Measurements from ENCODE around the gene KRTAP29-1. TPM values are rescaled to one million over a fixed set of nuclear protein-coding genes. Genes with fewer than 3 reads are reported as not detected.

The KRTAP29-1 gene
- polyA plus RNA-seq, 4 donors, result not detected

DNA sequence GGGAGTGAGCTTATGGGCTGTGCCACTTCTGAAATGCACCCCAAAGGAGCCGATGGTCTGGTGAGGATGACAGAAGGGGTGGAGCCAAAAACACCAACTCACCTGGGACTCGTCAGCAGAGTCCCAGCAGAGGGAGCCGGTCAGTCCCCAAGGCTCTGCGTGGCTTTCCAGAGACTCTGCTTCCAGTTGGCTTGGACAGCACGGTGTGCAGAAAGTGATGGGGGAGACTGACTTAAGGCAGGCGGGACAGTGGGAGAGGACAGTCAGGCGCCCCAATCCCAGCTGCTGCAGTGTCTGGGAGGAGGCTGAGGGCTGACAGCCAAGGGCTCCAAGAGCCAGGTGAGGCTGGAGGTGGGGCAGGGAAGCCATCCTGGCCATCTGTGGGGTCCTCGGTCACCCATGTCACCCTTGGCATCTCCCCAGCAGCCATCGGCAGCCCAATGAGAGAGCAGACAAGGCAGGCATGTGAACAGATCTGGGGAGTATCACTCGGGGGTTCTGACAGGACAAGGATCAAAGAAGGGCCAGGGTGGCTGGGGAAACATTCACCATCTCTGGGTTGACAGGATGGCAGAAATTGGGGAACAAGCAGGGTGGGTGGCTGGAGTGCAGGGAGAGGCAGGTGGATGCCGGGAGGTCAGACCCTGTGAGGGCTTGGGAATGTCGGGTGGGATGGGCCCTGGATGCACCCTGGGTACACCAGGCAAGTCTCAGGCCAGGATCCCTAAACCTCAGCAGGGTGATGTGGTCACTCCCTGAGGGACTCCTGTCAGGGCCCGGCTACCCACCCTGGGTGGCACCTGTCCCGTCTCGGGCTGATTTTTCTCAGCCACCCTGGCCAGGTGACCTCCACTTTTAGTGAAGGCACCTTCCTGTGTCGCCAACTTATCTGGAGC is 21.8 kb upstream of the KRTAP29-1 start:
- Histone ChIP-seq H3K27ac (ENCODE audit: low read depth in 1 of 3, low read length in 2 of 3) (no peak overlapping the region), H3K36me3 (ENCODE audit: control insufficient read depth in 3 of 3, insufficient read depth in 2 of 3, low read depth in 1 of 3, low read length in 3 of 3) (no peaks in the 10 kb centered on the region), H3K4me3 (ENCODE audit: low read depth in 1 of 3, low read length in 3 of 3) (no peak overlapping the region), H3K9me3 (ENCODE audit: control insufficient read depth in 2 of 2, insufficient read depth in 1 of 2, low read depth in 1 of 2, low read length in 1 of 2) (no peaks in the 10 kb centered on the region), H3K4me1 (ENCODE audit: control insufficient read depth in 3 of 3, insufficient read depth in 2 of 3, low read depth in 1 of 3, low read length in 2 of 3) (no peaks in the 10 kb centered on the region), H3K27me3 (ENCODE audit: control insufficient read depth in 3 of 3, insufficient read depth in 3 of 3, low read length in 3 of 3) (no peaks in the 10 kb centered on the region)
- WGBS, 3 donors, result 49 to 64% (median 51%) methylated on average over 16 of the region's 16 CpGs
- peak; percentile 25 to 54 for DNase-seq
- no peak for FAIRE-seq

DNA sequence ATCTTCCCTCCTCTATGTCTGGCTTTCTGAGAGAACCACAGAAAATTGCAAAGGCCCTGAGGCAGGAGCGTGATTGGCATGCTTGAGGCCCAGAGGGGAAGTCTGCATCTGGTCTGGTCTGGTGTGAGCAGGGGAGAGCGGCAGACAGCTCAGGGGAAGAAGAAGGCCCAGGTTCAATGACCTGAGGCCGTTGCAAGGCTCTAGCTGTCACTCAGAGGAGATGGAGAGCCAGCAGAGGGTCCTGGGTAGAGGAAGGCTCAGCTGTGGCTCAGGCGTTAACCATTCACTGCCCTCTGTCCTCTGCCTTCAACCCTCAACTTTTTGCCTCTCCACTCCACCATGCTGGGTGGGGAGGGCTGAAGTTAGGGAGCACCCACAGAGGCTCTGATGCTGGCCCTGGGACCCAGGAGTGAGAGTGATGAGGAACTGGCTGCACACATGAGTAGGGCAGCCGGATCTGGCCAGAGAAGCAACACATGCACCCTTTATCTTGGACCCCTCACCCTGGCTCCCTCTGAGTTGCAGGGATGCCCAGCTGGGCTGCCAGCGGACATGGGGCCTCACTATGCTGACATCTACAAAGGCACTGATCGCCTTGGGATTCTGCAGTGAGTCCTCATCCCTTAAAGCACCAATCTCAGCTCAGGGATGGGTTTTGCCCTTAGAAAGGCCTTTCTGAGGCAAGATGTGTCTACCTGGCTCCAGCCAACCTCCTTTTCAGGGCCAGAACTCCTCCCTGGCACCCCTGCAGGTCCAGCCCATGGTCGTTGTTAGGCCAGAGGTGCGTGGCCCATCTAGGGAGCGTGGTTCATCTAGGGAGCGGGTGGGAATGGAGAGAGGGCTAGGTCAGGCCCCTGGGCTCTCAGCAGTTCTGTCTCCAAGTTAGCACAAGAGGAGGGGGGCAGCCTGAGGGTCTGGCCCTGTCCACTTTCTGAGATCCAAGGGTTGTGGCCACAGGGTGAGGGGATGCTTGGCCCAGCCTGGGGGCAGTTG is 20.5 kb upstream of the KRTAP29-1 start:
- Histone ChIP-seq H3K36me3 (ENCODE audit: control insufficient read depth in 3 of 3, insufficient read depth in 2 of 3, low read depth in 1 of 3, low read length in 3 of 3) (no peaks in the 10 kb centered on the region), H3K27me3 (ENCODE audit: control insufficient read depth in 3 of 3, insufficient read depth in 3 of 3, low read length in 3 of 3) (no peaks in the 10 kb centered on the region), H3K4me3 (ENCODE audit: low read depth in 1 of 3, low read length in 3 of 3) (no peak overlapping the region), H3K27ac (ENCODE audit: low read depth in 1 of 3, low read length in 2 of 3) (no peak overlapping the region), H3K4me1 (ENCODE audit: control insufficient read depth in 3 of 3, insufficient read depth in 2 of 3, low read depth in 1 of 3, low read length in 2 of 3) (no peaks in the 10 kb centered on the region), H3K9me3 (ENCODE audit: control insufficient read depth in 2 of 2, insufficient read depth in 1 of 2, low read depth in 1 of 2, low read length in 1 of 2) (no peaks in the 10 kb centered on the region)
- 85 to 88% (median 88%) methylated on average over 11 of the region's 11 CpGs for WGBS, 3 donors
- no peak for DNase-seq
- no peak for FAIRE-seq

DNA sequence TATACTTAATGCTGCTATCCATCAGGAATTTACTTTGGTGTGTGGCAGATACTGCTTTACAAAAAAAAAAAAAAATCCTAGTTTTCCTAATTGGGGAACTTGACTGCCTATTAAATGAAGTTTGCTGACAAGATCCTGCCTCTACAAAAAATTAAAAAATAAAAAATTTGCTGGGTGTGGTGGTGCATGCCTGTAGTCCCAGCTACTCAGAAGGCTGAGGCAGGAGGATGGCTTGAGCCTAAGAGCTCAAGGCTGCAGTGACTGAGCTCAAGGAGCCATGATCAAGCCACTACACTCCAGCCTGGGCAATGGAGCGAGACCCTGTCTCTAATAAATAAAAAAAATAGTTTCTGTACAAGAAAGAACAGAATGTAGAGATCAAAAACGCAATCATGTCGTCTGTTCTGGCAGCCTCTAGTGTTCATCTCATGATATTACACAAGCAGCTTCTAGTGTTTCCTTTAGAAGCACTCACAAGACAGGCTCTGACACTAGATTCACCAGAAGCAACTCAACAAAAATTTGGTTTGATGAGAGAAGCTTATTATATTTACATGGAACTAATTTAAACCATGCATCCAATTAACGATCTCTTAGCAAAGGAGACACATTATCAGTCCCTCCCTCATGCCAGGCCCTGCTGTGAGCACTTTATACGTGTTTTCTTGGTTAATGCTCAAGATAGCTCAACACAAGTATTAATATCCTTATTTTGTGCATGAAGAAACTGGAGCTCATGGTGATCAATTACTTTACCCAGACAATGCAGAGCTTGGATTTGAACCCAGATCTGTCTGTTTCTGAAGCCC is 19.6 kb upstream of the KRTAP29-1 start:
- Histone ChIP-seq H3K4me3 (ENCODE audit: low read depth in 1 of 3, low read length in 3 of 3) (no peak overlapping the region), H3K36me3 (ENCODE audit: control insufficient read depth in 3 of 3, insufficient read depth in 2 of 3, low read depth in 1 of 3, low read length in 3 of 3) (no peaks in the 10 kb centered on the region), H3K9me3 (ENCODE audit: control insufficient read depth in 2 of 2, insufficient read depth in 1 of 2, low read depth in 1 of 2, low read length in 1 of 2) (no peaks in the 10 kb centered on the region), H3K27me3 (ENCODE audit: control insufficient read depth in 3 of 3, insufficient read depth in 3 of 3, low read length in 3 of 3) (no peaks in the 10 kb centered on the region), H3K4me1 (ENCODE audit: control insufficient read depth in 3 of 3, insufficient read depth in 2 of 3, low read depth in 1 of 3, low read length in 2 of 3) (no peaks in the 10 kb centered on the region), H3K27ac (ENCODE audit: low read depth in 1 of 3, low read length in 2 of 3) (no peak overlapping the region)
- DNase-seq (peak; percentile 45 to 54), FAIRE-seq (no peak)
- WGBS, 3 donors, result 30 to 35% (median 31%) methylated on average over 5 of the region's 5 CpGs

DNA sequence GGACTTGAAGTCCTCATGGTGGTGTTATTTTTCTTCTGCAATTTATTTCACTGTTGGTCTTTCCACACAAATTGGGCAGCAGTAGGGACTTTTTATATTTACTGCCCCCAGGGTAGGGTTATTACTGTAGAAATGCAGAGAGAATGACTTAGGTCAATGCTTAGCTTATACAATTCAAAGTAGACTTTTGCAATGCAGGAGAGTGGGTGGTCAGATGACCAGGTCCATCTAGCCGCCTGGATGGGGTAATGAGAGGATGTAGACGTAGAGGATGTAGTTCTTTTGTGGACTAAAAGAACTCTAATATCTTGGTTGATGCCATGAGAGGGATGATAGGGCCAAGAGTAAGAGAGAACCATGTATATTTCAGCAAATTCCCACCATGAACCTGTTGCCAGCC is 15.6 kb upstream of the KRTAP29-1 start:
- Histone ChIP-seq H3K27ac (ENCODE audit: low read depth in 1 of 3, low read length in 2 of 3) (no peak overlapping the region), H3K4me1 (ENCODE audit: control insufficient read depth in 3 of 3, insufficient read depth in 2 of 3, low read depth in 1 of 3, low read length in 2 of 3) (no peaks in the 10 kb centered on the region), H3K36me3 (ENCODE audit: control insufficient read depth in 3 of 3, insufficient read depth in 2 of 3, low read depth in 1 of 3, low read length in 3 of 3) (no peaks in the 10 kb centered on the region), H3K9me3 (ENCODE audit: control insufficient read depth in 2 of 2, insufficient read depth in 1 of 2, low read depth in 1 of 2, low read length in 1 of 2) (no peaks in the 10 kb centered on the region), H3K4me3 (ENCODE audit: low read depth in 1 of 3, low read length in 3 of 3) (no peak overlapping the region), H3K27me3 (ENCODE audit: control insufficient read depth in 3 of 3, insufficient read depth in 3 of 3, low read length in 3 of 3) (peaks cover 0 to 5% (median 2%) of the 10 kb centered on the region in 3 donors)
- FAIRE-seq (no peak), DNase-seq (no peak)
- 48 to 84% (median 49%) methylated on average over 2 of the region's 2 CpGs for WGBS, 3 donors

GRCh38 chr17:41315814-41316445 is 13.3 kb upstream of the KRTAP29-1 start:
- no peak for FAIRE-seq
- 71 to 75% (median 74%) methylated on average over 17 of the region's 17 CpGs for WGBS, 3 donors
- H3K27ac ChIP-seq (ENCODE audit: low read depth in 1 of 3, low read length in 2 of 3), result no peak overlapping the region

DNA sequence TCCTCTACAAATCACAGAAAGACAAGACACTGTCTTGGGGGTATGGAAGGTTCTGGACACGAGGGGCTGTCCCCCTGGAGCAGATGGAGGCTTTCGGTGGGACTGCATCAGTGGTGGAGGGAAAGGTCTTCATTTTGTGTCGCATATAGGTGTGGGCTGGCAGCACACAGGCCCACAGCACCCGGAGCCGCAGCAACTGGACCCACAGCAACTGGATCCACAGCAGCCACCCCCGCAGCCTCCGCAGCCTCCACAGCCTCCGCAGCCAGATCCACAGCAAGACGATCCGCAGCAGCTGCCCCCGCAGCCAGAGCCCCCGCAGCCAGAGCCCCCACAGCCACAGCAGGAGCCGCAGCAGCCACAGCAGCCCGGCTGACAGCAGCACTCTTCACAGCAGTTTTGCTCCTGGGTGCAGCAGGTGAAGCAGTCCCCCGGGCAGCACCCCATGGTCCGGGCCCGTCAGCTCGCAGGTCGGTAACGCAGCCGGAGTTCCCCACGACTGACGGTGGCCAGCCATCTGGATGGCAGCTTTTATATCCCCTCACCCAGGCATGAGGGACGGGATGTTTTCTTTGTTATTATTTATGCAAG is 12.6 kb upstream of the KRTAP29-1 start, which contains the start of gene KRTAP17-1:
TSS of gene KRTAP17-1 (minus strand) at position 507 of the 591 bp plus-strand sequence. CDS start at position 447, 60 bp downstream.
- FAIRE-seq, result no peak

More at GRCh38 chr17:41315814-41316445, 13.3 kb upstream of the KRTAP29-1 start:
- H3K36me3 ChIP-seq (ENCODE audit: control insufficient read depth in 3 of 3, insufficient read depth in 2 of 3, low read depth in 1 of 3, low read length in 3 of 3), result no peaks in the 10 kb centered on the region
- no peak for DNase-seq
- H3K4me1 ChIP-seq (ENCODE audit: control insufficient read depth in 3 of 3, insufficient read depth in 2 of 3, low read depth in 1 of 3, low read length in 2 of 3), result no peaks in the 10 kb centered on the region
- H3K27me3 ChIP-seq (ENCODE audit: control insufficient read depth in 3 of 3, insufficient read depth in 3 of 3, low read length in 3 of 3), result peaks cover 0 to 11% (median 5%) of the 10 kb centered on the region in 3 donors
- no peak overlapping the region for H3K4me3 ChIP-seq (ENCODE audit: low read depth in 1 of 3, low read length in 3 of 3)
- no peaks in the 10 kb centered on the region for H3K9me3 ChIP-seq (ENCODE audit: control insufficient read depth in 2 of 2, insufficient read depth in 1 of 2, low read depth in 1 of 2, low read length in 1 of 2)

DNA sequence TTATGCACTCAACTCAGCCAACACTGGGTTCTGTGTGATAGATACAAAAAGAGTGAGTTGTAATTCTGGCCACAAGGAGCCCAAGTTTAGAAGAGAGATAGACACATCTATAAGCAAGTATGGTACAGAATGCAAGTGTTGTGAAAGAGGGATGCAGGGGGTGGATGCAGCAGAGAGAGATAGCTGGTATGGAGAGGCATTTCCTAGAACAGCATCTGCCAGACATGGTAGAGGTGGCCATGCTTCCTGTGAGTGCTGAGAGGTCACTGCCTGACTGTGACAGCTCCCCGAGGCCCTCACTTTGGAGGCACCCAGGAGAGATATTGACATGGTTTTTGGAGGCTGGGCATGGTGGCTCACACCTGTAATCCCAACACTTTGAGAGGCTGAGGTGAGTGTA is 8.5 kb upstream of the KRTAP29-1 start:
- FAIRE-seq, result no peak
- WGBS, 3 donors, result 75 to 93% (median 88%) methylated on average over 1 of the region's 1 CpG
- Histone ChIP-seq H3K27ac (ENCODE audit: low read depth in 1 of 3, low read length in 2 of 3) (no peak overlapping the region), H3K9me3 (ENCODE audit: control insufficient read depth in 2 of 2, insufficient read depth in 1 of 2, low read depth in 1 of 2, low read length in 1 of 2) (no peaks in the 10 kb centered on the region), H3K4me1 (ENCODE audit: control insufficient read depth in 3 of 3, insufficient read depth in 2 of 3, low read depth in 1 of 3, low read length in 2 of 3) (no peaks in the 10 kb centered on the region), H3K27me3 (ENCODE audit: control insufficient read depth in 3 of 3, insufficient read depth in 3 of 3, low read length in 3 of 3) (peaks cover 0 to 21% (median 11%) of the 10 kb centered on the region in 3 donors), H3K36me3 (ENCODE audit: control insufficient read depth in 3 of 3, insufficient read depth in 2 of 3, low read depth in 1 of 3, low read length in 3 of 3) (no peaks in the 10 kb centered on the region), H3K4me3 (ENCODE audit: low read depth in 1 of 3, low read length in 3 of 3) (no peak overlapping the region)
- no peak for DNase-seq

More for the DNA sequence above, 12.6 kb upstream of the KRTAP29-1 start, which contains the start of gene KRTAP17-1:
- Histone ChIP-seq H3K27me3 (ENCODE audit: control insufficient read depth in 3 of 3, insufficient read depth in 3 of 3, low read length in 3 of 3) (peaks cover 0 to 11% (median 7%) of the 10 kb centered on the region in 3 donors), H3K4me1 (ENCODE audit: control insufficient read depth in 3 of 3, insufficient read depth in 2 of 3, low read depth in 1 of 3, low read length in 2 of 3) (no peaks in the 10 kb centered on the region), H3K36me3 (ENCODE audit: control insufficient read depth in 3 of 3, insufficient read depth in 2 of 3, low read depth in 1 of 3, low read length in 3 of 3) (no peaks in the 10 kb centered on the region), H3K27ac (ENCODE audit: low read depth in 1 of 3, low read length in 2 of 3) (no peak within 1 kb of the TSS), H3K4me3 (ENCODE audit: low read depth in 1 of 3, low read length in 3 of 3) (no peak within 1 kb of the TSS), H3K9me3 (ENCODE audit: control insufficient read depth in 2 of 2, insufficient read depth in 1 of 2, low read depth in 1 of 2, low read length in 1 of 2) (no peaks in the 10 kb centered on the region)
- 80 to 87% (median 83%) methylated on average over 22 to 24 of the region's 24 CpGs for WGBS, 3 donors
- DNase-seq, result no peak
